K562 (cell line): Measurements from ENCODE around the gene NHS.

Source experiments
- KAT7 ChIP-seq: sonication (generic); formaldehyde crosslinking; IDR thresholded peaks from 2 replicates; pipeline ENCODE4 v1.8.0; 2022; ENCODE audit warnings: missing genetic modification reagents, mild to moderate bottlenecking, borderline replicate concordance
- POLR2A ChIP-seq: fragments of 450-650 bp; conservative IDR thresholded peaks from 2 replicates; pipeline ENCODE4 v1.6.1; 2016
- SMAD3 ChIP-seq: fragments of 450-650 bp; formaldehyde crosslinking; conservative IDR thresholded peaks from 2 replicates; pipeline ENCODE4 v1.4.0; 2020; ENCODE audit warnings: mild to moderate bottlenecking
- ZFP36 ChIP-seq: fragments of 150-350 bp; IDR thresholded peaks from 2 replicates; pipeline ENCODE4 v1.6.1; 2018; ENCODE audit warnings: low read length, low read depth; ENCODE audit not compliant: partially characterized antibody
- TF ChIP-seq, protein P1 (sequence below): sonication (generic); formaldehyde crosslinking; IDR thresholded peaks from 2 replicates; pipeline ENCODE4 v1.8.0; 2022; ENCODE audit warnings: missing genetic modification reagents, mild to moderate bottlenecking, borderline replicate concordance
- TF ChIP-seq, protein P2 (sequence below): fragments of 250-450 bp; sonication (Bioruptor Pico); IDR thresholded peaks from 2 replicates; pipeline ENCODE4 v1.4.0; 2020; ENCODE audit warnings: mild to moderate bottlenecking, moderate library complexity, borderline replicate concordance
- TF ChIP-seq, protein P3 (sequence below): sonication (generic); formaldehyde crosslinking; IDR thresholded peaks from 2 replicates; pipeline ENCODE4 v1.9.0; 2022; ENCODE audit warnings: mild to moderate bottlenecking, missing genetic modification reagents
- TF ChIP-seq, protein P4 (sequence below), 3 experiments: IDR thresholded peaks in 2 of 3; conservative IDR thresholded peaks in 1 of 3; 2 replicates each; pipeline ENCODE4 v1.5.1; 2011 to 2012; ENCODE audit warnings: low read length in 3 of 3, mild to moderate bottlenecking in 3 of 3, control low read depth in 2 of 3, improper control_type of control experiment in 1 of 3, inconsistent platforms in 1 of 3, low read depth in 1 of 3, mixed read lengths in 1 of 3, moderate library complexity in 1 of 3; ENCODE audit not compliant: insufficient read depth in 2 of 3
- TF ChIP-seq, protein P5 (sequence below): sonication (generic); formaldehyde crosslinking; IDR thresholded peaks from 2 replicates; pipeline ENCODE4 v1.8.1; 2023; ENCODE audit warnings: mild to moderate bottlenecking, missing genetic modification reagents
- TF ChIP-seq, protein P6 (sequence below), 2 experiments: fragments of 450-650 bp; IDR thresholded peaks; 2 replicates each; pipeline ENCODE4 v1.6.1; 2016

DNA sequence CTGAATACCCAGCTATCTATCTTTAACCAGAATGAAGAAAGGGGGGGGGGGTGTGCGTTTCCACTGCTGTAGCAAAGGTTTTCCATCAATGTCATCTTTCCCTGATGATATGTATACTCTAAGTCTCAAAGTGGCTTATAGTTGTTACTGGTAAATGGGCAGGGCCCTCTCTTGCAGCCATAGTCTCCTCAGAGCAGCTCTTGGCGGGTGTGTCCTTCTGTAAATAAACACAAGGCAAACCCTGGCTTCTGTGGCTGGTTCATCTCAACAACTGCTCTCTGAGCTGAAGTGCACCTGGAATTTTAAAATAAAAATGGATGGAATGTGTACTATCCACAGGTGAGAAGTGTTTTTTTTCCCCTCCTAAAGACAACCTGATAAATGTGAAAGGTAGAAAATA, 304.8 kb downstream of the NHS start:
- TF ChIP-seq POLR2A (no peak), ZFP36 (no peak), KAT7 (no peak), SMAD3 (no peak)
- TF ChIP-seq, protein P1, sequence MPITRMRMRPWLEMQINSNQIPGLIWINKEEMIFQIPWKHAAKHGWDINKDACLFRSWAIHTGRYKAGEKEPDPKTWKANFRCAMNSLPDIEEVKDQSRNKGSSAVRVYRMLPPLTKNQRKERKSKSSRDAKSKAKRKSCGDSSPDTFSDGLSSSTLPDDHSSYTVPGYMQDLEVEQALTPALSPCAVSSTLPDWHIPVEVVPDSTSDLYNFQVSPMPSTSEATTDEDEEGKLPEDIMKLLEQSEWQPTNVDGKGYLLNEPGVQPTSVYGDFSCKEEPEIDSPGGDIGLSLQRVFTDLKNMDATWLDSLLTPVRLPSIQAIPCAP: no peak
- TF ChIP-seq, protein P2, sequence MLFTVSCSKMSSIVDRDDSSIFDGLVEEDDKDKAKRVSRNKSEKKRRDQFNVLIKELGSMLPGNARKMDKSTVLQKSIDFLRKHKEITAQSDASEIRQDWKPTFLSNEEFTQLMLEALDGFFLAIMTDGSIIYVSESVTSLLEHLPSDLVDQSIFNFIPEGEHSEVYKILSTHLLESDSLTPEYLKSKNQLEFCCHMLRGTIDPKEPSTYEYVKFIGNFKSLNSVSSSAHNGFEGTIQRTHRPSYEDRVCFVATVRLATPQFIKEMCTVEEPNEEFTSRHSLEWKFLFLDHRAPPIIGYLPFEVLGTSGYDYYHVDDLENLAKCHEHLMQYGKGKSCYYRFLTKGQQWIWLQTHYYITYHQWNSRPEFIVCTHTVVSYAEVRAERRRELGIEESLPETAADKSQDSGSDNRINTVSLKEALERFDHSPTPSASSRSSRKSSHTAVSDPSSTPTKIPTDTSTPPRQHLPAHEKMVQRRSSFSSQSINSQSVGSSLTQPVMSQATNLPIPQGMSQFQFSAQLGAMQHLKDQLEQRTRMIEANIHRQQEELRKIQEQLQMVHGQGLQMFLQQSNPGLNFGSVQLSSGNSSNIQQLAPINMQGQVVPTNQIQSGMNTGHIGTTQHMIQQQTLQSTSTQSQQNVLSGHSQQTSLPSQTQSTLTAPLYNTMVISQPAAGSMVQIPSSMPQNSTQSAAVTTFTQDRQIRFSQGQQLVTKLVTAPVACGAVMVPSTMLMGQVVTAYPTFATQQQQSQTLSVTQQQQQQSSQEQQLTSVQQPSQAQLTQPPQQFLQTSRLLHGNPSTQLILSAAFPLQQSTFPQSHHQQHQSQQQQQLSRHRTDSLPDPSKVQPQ (CRISPR knock-in tag): no peak
- TF ChIP-seq, protein P3, sequence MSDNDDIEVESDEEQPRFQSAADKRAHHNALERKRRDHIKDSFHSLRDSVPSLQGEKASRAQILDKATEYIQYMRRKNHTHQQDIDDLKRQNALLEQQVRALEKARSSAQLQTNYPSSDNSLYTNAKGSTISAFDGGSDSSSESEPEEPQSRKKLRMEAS: no peak
- TF ChIP-seq, protein P4, sequence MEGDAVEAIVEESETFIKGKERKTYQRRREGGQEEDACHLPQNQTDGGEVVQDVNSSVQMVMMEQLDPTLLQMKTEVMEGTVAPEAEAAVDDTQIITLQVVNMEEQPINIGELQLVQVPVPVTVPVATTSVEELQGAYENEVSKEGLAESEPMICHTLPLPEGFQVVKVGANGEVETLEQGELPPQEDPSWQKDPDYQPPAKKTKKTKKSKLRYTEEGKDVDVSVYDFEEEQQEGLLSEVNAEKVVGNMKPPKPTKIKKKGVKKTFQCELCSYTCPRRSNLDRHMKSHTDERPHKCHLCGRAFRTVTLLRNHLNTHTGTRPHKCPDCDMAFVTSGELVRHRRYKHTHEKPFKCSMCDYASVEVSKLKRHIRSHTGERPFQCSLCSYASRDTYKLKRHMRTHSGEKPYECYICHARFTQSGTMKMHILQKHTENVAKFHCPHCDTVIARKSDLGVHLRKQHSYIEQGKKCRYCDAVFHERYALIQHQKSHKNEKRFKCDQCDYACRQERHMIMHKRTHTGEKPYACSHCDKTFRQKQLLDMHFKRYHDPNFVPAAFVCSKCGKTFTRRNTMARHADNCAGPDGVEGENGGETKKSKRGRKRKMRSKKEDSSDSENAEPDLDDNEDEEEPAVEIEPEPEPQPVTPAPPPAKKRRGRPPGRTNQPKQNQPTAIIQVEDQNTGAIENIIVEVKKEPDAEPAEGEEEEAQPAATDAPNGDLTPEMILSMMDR (IDR thresholded peaks at IDR 0.05 in 2 of 3, conservative IDR thresholded peaks at IDR 0.05 in 1 of 3; ENCODE audit: insufficient read depth in 2 of 3, low read depth in 1 of 3, low read length in 3 of 3): no peak
- TF ChIP-seq, protein P5, sequence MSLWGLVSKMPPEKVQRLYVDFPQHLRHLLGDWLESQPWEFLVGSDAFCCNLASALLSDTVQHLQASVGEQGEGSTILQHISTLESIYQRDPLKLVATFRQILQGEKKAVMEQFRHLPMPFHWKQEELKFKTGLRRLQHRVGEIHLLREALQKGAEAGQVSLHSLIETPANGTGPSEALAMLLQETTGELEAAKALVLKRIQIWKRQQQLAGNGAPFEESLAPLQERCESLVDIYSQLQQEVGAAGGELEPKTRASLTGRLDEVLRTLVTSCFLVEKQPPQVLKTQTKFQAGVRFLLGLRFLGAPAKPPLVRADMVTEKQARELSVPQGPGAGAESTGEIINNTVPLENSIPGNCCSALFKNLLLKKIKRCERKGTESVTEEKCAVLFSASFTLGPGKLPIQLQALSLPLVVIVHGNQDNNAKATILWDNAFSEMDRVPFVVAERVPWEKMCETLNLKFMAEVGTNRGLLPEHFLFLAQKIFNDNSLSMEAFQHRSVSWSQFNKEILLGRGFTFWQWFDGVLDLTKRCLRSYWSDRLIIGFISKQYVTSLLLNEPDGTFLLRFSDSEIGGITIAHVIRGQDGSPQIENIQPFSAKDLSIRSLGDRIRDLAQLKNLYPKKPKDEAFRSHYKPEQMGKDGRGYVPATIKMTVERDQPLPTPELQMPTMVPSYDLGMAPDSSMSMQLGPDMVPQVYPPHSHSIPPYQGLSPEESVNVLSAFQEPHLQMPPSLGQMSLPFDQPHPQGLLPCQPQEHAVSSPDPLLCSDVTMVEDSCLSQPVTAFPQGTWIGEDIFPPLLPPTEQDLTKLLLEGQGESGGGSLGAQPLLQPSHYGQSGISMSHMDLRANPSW (CRISPR knock-in tag): no peak
- TF ChIP-seq, protein P6, sequence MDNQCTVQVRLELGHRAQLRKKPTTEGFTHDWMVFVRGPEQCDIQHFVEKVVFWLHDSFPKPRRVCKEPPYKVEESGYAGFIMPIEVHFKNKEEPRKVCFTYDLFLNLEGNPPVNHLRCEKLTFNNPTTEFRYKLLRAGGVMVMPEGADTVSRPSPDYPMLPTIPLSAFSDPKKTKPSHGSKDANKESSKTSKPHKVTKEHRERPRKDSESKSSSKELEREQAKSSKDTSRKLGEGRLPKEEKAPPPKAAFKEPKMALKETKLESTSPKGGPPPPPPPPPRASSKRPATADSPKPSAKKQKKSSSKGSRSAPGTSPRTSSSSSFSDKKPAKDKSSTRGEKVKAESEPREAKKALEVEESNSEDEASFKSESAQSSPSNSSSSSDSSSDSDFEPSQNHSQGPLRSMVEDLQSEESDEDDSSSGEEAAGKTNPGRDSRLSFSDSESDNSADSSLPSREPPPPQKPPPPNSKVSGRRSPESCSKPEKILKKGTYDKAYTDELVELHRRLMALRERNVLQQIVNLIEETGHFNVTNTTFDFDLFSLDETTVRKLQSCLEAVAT (IDR thresholded peaks at IDR 0.05): no peak
